Activated effector memory CD4-positive, alpha-beta T cell treated with Interleukin-2 at 50 U/mL for 16 hours (primary cell): Measurements from ENCODE around the gene WWOX.

Experiments
- DNase-seq: peaks from one replicate; pipeline ENCODE4 v3.0.0-alpha.2; 2020

The WWOX gene

GRCh38 chr16:78106686-78107085, 7.2 kb downstream of the WWOX start:
- DNase-seq: no peak

GRCh38 chr16:78108451-78108850, 9.0 kb downstream of the WWOX start:
- DNase-seq: no peak

- no peak for DNase-seq
Observed at GRCh38 chr16:78113258-78113657, 13.8 kb downstream of the WWOX start.

- DNase-seq: no peak
Observed at GRCh38 chr16:78115659-78116058, 16.2 kb downstream of the WWOX start.

GRCh38 chr16:78116946-78117345, 17.5 kb downstream of the WWOX start:
- DNase-seq: no peak

- no peak for DNase-seq
Observed at GRCh38 chr16:78117391-78117790, 17.9 kb downstream of the WWOX start.

- no peak for DNase-seq
Observed at GRCh38 chr16:78118469-78119025, 19.1 kb downstream of the WWOX start.

GRCh38 chr16:78122774-78123315, 23.4 kb downstream of the WWOX start:
- no peak for DNase-seq

- no peak for DNase-seq
Observed at GRCh38 chr16:78125112-78125844, 25.8 kb downstream of the WWOX start.

GRCh38 chr16:78126662-78127061, 27.2 kb downstream of the WWOX start:
- DNase-seq: no peak

GRCh38 chr16:78127130-78127529, 27.7 kb downstream of the WWOX start:
- no peak for DNase-seq

- no peak for DNase-seq
Observed at GRCh38 chr16:78128913-78129312, 29.5 kb downstream of the WWOX start.

GRCh38 chr16:78129349-78129748, 29.9 kb downstream of the WWOX start:
- no peak for DNase-seq

- DNase-seq: no peak
Observed at GRCh38 chr16:78130083-78130608, 30.7 kb downstream of the WWOX start.

- DNase-seq: no peak
Observed at GRCh38 chr16:78130950-78131349, 31.5 kb downstream of the WWOX start.

GRCh38 chr16:78133919-78134318, 34.5 kb downstream of the WWOX start:
- no peak for DNase-seq

GRCh38 chr16:78134944-78135619, 35.6 kb downstream of the WWOX start:
- no peak for DNase-seq

GRCh38 chr16:78137179-78137578, 37.7 kb downstream of the WWOX start:
- DNase-seq: no peak

GRCh38 chr16:78137782-78138616, 38.5 kb downstream of the WWOX start:
- no peak for DNase-seq

GRCh38 chr16:78140818-78141466, 41.5 kb downstream of the WWOX start:
- DNase-seq: no peak

GRCh38 chr16:78142788-78143187, 43.3 kb downstream of the WWOX start:
- no peak for DNase-seq

GRCh38 chr16:78146807-78147206, 47.4 kb downstream of the WWOX start:
- no peak for DNase-seq
